HUES64 (cell line): ENCODE data around the gene FIBP.

Experiments
- H3K27ac ChIP-seq: 2 replicates; pipeline ENCODE4 v1.7.0; 2013; ENCODE audit warnings: low read depth, low read length, inconsistent platforms
- H3K27me3 ChIP-seq: 2 replicates; pipeline ENCODE4 v1.6.1; 2013; ENCODE audit warnings: mild to moderate bottlenecking, low read length; ENCODE audit not compliant: insufficient read depth
- H3K36me3 ChIP-seq: 2 replicates; pipeline ENCODE4 v1.6.1; 2013; ENCODE audit warnings: mild to moderate bottlenecking, low read length; ENCODE audit not compliant: insufficient read depth
- H3K4me1 ChIP-seq: 2 replicates; pipeline ENCODE4 v1.6.1; 2013; ENCODE audit warnings: mild to moderate bottlenecking, low read length, moderate library complexity; ENCODE audit not compliant: insufficient read depth
- H3K4me3 ChIP-seq: 2 replicates; pipeline ENCODE4 v1.5.1; 2013; ENCODE audit warnings: mild to moderate bottlenecking, low read length, moderate library complexity
- H3K9ac ChIP-seq: 2 replicates; pipeline ENCODE4 v1.6.1; 2013; ENCODE audit warnings: mild to moderate bottlenecking, low read depth, low read length
- H3K9me3 ChIP-seq: 2 replicates; pipeline ENCODE4 v1.6.1; 2013; ENCODE audit warnings: low read depth, low read length; ENCODE audit not compliant: insufficient read depth
- WGBS: fragments of 150-250, 120-280 bp; methylation state at CpG from one replicate; pipeline ENCODE4 v1.1.7; 2013; ENCODE audit warnings: missing lambda C conversion rate; 5-methylcytosine and 5-hydroxymethylcytosine counted together

Gene FIBP

DNA sequence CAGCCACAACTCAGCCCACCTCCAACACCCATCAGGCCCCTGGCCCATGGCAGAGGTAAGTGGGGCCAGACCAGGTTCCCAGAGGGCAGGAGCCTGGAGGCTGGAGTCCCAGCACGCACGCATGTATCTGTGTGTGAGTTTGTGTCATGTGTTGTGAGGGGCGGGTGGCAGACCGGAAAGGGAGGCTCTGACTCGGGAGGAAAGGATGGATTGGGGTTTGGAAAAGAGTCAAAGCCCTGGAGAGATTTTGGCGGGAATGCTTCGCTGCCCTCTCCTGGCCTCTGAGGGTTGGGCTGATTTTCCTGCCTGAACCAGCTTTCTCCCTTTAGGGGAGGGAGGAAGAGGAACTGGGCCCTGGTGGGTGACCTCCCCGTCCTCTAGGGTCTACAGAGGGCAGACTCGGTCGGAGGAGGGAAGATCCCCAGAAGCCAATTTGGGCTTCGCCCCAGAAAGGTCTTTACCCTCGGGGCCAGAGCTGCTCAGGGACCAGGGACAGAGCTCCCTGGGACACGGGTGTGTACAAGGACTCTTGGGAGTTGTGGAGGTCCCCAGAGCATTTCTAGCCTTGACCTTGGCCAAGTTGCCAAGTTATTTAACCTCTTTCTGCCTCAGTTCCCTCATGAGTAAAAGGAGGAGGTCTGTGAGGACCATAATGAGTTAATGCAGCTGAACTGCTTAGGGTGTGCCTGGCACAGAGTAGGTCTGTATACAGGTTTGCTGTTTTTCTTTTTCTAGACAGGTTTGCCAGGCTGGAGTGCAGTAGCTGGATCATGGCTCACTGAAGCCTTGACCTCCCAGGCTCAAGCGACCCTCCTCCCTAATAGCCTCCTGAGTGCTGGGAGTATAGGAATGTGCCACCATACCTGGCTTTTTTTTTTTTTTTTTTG lies 23.7 kb upstream of the FIBP start:
- Histone ChIP-seq H3K9ac (no peak overlapping the region), H3K27me3 (peaks cover 8% of the 10 kb centered on the region; the same call in 1 of the 2 replicates), H3K9me3 (no peaks in the 10 kb centered on the region), H3K4me1 (peaks cover 7% of the 10 kb centered on the region), H3K36me3 (no peaks in the 10 kb centered on the region), H3K4me3 (no peak overlapping the region), H3K27ac (no peak overlapping the region)
- 40% methylated on average over 13 of the region's 14 CpGs for WGBS

DNA sequence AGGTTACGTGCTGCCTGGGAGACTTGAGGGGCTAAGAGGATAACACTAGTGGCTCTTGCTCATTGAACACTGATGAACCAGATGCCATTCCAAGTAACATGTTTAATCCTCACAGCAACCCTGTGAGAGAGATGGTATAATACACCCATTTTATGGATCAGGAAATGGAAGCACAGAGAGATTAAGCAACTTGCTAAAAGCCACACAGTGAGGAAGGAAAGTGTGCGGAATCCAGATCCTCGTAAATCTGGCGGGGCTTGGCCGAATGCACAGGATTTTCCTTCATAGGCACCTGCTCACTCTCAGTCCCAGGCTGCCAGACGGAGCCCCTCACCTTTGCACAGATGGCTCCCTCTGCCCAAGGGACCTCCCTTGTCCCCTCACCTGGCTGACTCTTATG lies 19.6 kb upstream of the FIBP start:
- no peaks in the 10 kb centered on the region for H3K36me3 ChIP-seq
- no peaks in the 10 kb centered on the region for H3K9me3 ChIP-seq
- no peak overlapping the region for H3K27ac ChIP-seq
- H3K4me1 ChIP-seq: peaks cover 7% of the 10 kb centered on the region; the same call in 1 of the 2 replicates
- H3K4me3 ChIP-seq: no peak overlapping the region
- H3K27me3 ChIP-seq: peaks cover 28% of the 10 kb centered on the region
- WGBS: 91% methylated on average over 6 of the region's 6 CpGs
- no peak overlapping the region for H3K9ac ChIP-seq

DNA sequence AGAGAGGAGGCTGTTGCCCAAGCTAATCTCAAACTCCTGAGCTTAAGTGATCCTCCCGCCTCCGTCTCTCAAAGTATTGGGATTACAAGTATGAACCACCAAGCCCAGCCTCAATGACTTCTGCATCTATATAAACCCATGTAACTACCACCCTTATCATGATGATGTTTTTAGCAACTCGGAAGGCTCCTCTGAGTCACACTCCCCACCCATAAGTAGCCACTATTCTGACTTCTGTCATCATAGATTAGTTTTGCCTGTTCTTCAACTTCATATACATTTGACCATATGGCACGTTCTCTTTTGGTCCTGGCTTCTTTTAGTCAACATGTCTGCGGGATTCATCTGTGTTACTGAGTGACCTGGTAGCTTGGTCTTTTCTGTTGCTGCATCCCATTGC lies 18.3 kb upstream of the FIBP start:
- 89% methylated on average over 5 of the region's 5 CpGs for WGBS
- H3K27me3 ChIP-seq: peaks cover 39% of the 10 kb centered on the region
- no peaks in the 10 kb centered on the region for H3K36me3 ChIP-seq
- H3K9me3 ChIP-seq: no peaks in the 10 kb centered on the region
- H3K4me3 ChIP-seq: no peak overlapping the region
- no peak overlapping the region for H3K9ac ChIP-seq
- no peak overlapping the region for H3K27ac ChIP-seq
- H3K4me1 ChIP-seq: peaks cover 8% of the 10 kb centered on the region; the same call in 1 of the 2 replicates

DNA sequence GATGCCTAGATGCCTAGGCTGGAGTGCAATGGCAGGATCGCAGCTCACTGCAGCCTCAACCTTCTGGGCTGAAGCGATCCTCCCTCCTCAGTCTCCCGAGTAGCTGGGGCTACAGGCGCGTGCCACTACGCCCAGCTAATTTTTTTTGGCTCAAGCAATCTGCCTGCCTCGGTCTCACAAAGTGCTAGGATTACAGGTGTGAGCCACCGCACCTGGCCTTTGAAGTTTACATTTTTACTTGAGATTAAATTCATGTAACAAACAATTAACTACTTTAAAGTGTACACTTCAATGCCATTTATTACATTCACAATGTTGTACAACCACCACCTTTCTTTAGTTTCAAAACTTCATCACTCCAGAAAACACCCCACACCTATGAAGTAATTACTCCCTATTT lies 15.4 kb upstream of the FIBP start:
- no peak overlapping the region for H3K9ac ChIP-seq
- peaks cover 67% of the 10 kb centered on the region for H3K27me3 ChIP-seq
- H3K36me3 ChIP-seq: no peaks in the 10 kb centered on the region
- no peaks in the 10 kb centered on the region for H3K9me3 ChIP-seq
- H3K27ac ChIP-seq: no peak overlapping the region
- 76% methylated on average over 8 of the region's 8 CpGs for WGBS
- H3K4me3 ChIP-seq: no peak overlapping the region
- H3K4me1 ChIP-seq: peaks cover 8% of the 10 kb centered on the region; the same call in 1 of the 2 replicates

DNA sequence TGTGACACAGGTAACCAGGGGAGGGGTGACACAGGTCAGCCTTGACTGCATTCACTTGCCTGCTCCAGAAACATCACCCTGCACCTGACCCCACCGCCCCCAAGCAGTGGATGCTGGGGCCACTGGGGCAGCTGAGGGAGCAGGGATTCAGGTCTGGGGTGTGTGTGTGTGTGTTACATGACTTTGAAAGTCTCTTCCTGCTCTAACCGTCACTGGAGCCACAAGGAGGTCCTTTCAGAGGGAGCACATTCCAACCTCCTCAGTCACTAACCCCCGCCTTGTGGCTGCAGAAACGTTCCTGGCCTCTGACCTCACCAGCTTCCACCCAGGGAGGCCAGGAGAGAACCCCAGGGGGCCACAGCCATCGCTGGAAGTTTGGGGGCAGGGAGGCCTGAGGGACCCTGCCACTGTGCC lies 14.8 kb upstream of the FIBP start:
- no peak overlapping the region for H3K9ac ChIP-seq
- whole genome bisulfite sequencing: 13% methylated on average over 5 of the region's 5 CpGs
- H3K9me3 ChIP-seq: no peaks in the 10 kb centered on the region
- peaks cover 12% of the 10 kb centered on the region; the same call in 1 of the 2 replicates for H3K4me1 ChIP-seq
- no peak overlapping the region for H3K4me3 ChIP-seq
- no peaks in the 10 kb centered on the region for H3K36me3 ChIP-seq
- no peak overlapping the region; the same call in 1 of the 2 replicates for H3K27ac ChIP-seq
- peaks cover 69% of the 10 kb centered on the region for H3K27me3 ChIP-seq

- Histone ChIP-seq H3K9me3 (no peaks in the 10 kb centered on the region), H3K27ac (no peak overlapping the region; the same call in 1 of the 2 replicates), H3K27me3 (peaks cover 62% of the 10 kb centered on the region), H3K4me1 (peaks cover 12% of the 10 kb centered on the region; the same call in 1 of the 2 replicates), H3K4me3 (peak overlapping the region; percentile 69), H3K36me3 (no peaks in the 10 kb centered on the region), H3K9ac (no peak overlapping the region)
- 67% methylated on average over 8 of the region's 11 CpGs for WGBS
Measured at GRCh38 chr11:65900899-65901180, 12.6 kb upstream of the FIBP start.

DNA sequence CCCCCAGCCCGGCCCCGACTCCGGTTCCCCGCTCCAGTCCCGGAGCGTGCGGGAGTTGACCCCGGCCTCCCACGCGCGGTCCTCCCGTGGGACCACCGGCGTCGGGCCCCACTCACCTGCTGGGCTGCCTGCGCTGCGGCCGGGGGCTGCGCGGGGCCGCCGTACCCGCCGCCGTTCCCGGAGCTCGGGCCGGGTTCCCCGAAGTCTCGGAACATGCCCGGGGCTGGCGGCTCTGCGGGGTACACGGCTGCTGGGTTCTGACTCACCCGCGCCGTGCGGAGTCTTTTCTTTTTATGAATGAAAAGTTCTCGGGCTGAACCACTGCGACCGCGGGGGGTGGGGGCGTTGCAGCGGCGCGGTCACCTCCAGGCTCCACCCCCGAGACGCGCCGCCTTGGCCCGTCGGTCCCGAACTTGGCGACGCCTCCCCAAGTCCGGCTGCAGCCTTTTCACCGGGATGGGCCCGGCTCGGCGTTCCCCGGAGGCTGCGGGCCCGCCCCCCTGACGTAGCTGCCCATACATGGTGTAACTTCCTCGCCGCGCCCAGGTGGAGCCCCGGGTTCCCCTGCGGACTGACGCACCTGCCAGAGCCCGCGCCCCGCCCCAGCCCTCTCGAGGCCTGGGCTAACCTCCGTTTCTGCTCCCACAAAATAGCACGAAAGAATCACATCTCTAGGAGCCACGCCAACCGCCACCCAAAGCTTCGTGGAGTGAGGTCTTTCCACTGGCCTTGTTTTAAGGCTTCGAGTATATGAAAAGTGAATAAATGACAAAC lies 12.0 kb upstream of the FIBP start, which contains the start of gene FOSL1:
TSS of gene FOSL1 (minus strand) at position 264 of the 774 bp plus-strand sequence. CDS start at position 215, 49 bp downstream.
- Histone ChIP-seq H3K27ac (peak within 1 kb of the TSS; percentile 81), H3K27me3 (peaks cover 62% of the 10 kb centered on the region), H3K36me3 (no peaks in the 10 kb centered on the region; the same call in 1 of the 2 replicates), H3K4me1 (peaks cover 12% of the 10 kb centered on the region; the same call in 1 of the 2 replicates), H3K4me3 (peak within 1 kb of the TSS; percentile 69), H3K9me3 (no peaks in the 10 kb centered on the region), H3K9ac (peak within 1 kb of the TSS; percentile 78)
- 2% methylated on average over 80 of the region's 80 CpGs for WGBS

GRCh38 chr11:65899356-65900124 lies 11.3 kb upstream of the FIBP start:
- 2% methylated on average over 78 of the region's 78 CpGs for WGBS
- Histone ChIP-seq H3K9me3 (no peaks in the 10 kb centered on the region), H3K27ac (peak overlapping the region; percentile 81), H3K4me3 (peak overlapping the region; percentile 69), H3K27me3 (peaks cover 62% of the 10 kb centered on the region), H3K36me3 (no peaks in the 10 kb centered on the region; the same call in 1 of the 2 replicates), H3K4me1 (peaks cover 12% of the 10 kb centered on the region; the same call in 1 of the 2 replicates), H3K9ac (peak overlapping the region; percentile 78)

DNA sequence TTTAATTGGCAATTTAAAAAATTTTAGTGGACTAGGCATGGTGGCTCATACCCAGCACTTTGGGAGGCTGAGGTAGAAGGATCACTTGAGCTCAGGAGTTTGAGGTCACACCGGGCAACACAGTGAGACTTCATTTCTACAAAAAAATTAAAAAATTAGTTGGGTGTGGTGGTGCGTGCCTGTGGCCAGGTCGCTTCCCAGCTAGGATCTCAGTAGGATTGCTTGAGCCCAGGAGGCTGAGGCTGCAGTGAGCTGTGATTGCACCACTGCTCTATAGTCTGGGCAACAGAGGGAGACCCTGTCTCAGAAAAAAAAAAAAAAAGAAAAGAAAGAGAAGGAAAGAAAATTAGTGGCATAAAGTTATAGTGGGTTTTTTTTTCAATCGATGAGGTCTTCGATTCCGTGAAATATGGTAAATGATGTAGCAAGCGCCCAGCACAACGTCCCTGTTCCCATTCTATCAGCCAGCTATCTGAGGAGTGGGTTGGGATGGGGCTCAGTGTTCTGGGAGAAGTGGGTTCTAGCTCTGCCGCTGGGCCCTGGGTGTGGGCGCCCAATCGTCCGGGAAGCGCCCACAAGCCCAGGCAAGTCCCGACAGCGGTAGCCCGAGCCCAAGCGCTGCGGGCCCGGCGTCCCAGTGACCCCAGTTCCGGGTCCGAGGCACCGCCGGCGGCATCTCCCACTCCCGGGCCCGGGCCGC lies 10.5 kb upstream of the FIBP start:
- 14% methylated on average over 27 of the region's 28 CpGs for WGBS
- Histone ChIP-seq H3K4me3 (peak overlapping the region; percentile 69), H3K4me1 (peaks cover 12% of the 10 kb centered on the region; the same call in 1 of the 2 replicates), H3K27ac (no peak overlapping the region), H3K36me3 (no peaks in the 10 kb centered on the region; the same call in 1 of the 2 replicates), H3K9me3 (no peaks in the 10 kb centered on the region), H3K9ac (peak overlapping the region; percentile 78), H3K27me3 (peaks cover 57% of the 10 kb centered on the region)

- no peak overlapping the region for H3K9ac ChIP-seq
- no peaks in the 10 kb centered on the region; the same call in 1 of the 2 replicates for H3K36me3 ChIP-seq
- H3K4me3 ChIP-seq: no peak overlapping the region
- H3K27ac ChIP-seq: no peak overlapping the region
- no peaks in the 10 kb centered on the region for H3K9me3 ChIP-seq
- 96% methylated on average over 4 of the region's 4 CpGs for WGBS
- peaks cover 41% of the 10 kb centered on the region for H3K27me3 ChIP-seq
- H3K4me1 ChIP-seq: peaks cover 4% of the 10 kb centered on the region; the same call in 1 of the 2 replicates
Measured at GRCh38 chr11:65897020-65897471, 8.8 kb upstream of the FIBP start.
